SK-N-MC (cell line): ENCODE results near the gene NISCH.

Experiments used
- EZH2 ChIP-seq: fragments of 200-600 bp; sonication (generic); IDR thresholded peaks from one replicate; pipeline ENCODE4 v1.6.1; 2017; ENCODE audit warnings: antibody characterized with exemption
- POLR2AphosphoS5 ChIP-seq: IDR thresholded peaks from 2 replicates; pipeline ENCODE4 v1.6.1; 2012; ENCODE audit warnings: mild to moderate bottlenecking, low read depth, low read length, borderline replicate concordance

DNA sequence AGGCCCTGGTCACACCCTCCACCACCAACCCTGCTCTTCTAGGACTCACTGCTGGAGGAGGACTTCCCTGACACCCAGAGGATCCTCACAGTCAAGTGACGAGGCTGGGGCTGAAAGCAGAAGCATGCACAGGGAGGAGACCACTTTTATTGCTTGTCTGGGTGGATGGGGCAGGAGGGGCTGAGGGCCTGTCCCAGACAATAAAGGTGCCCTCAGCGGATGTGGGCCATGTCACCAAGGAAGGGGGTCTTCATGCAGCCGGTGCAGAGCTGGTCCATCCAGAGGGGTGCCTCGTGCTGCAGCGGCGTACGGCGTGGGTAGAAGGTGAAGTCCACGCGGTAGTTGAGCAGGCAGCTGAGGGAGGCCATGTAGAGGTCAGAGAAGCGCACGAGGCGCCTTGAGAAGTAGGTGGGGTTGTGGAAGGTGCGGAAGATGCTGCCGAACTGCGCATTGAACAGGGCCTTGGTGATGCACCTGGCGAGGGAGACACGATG lies 68.9 kb downstream of the NISCH start:
- TF ChIP-seq POLR2AphosphoS5 (no peak), EZH2 (no peak)
